Measurements from ENCODE around the gene KCNA4. TPM values are rescaled to one million over a fixed set of nuclear protein-coding genes. Genes with fewer than 3 reads are reported as not detected.

The KCNA4 gene
- total RNA-seq, 2 donors from 2014 or later: 0.17 TPM; not detected in 1

DNA sequence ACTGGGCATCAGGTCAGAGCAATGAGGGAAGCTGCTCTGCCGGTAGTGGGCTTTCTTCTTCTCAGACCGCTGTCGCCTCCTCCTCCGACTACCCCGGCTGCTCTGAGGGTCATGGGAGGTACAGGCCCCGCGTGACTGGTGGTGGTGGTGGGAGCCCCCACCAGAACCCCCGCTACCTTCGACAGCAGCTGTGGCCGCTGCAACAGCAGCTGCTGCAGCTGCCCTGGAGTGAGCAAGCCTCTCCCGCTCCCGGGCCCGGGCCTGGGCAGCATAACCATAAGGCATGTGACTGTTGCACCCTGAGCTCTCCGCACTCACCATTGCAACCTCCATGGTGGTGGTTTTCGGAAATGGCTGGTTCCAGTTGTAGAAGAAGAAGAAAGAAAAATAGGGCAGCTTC is 4.5 kb downstream of the KCNA4 start:
- TF ChIP-seq, protein P1, sequence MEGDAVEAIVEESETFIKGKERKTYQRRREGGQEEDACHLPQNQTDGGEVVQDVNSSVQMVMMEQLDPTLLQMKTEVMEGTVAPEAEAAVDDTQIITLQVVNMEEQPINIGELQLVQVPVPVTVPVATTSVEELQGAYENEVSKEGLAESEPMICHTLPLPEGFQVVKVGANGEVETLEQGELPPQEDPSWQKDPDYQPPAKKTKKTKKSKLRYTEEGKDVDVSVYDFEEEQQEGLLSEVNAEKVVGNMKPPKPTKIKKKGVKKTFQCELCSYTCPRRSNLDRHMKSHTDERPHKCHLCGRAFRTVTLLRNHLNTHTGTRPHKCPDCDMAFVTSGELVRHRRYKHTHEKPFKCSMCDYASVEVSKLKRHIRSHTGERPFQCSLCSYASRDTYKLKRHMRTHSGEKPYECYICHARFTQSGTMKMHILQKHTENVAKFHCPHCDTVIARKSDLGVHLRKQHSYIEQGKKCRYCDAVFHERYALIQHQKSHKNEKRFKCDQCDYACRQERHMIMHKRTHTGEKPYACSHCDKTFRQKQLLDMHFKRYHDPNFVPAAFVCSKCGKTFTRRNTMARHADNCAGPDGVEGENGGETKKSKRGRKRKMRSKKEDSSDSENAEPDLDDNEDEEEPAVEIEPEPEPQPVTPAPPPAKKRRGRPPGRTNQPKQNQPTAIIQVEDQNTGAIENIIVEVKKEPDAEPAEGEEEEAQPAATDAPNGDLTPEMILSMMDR (IDR thresholded peaks at IDR 0.05): no peak
- no peak overlapping the region for H3K4me3 ChIP-seq
- H3K36me3 ChIP-seq: no peaks in the 10 kb centered on the region
- no peaks in the 10 kb centered on the region for H3K4me1 ChIP-seq
- DNase-seq: no peak
- H3K27me3 ChIP-seq: peaks cover 11% of the 10 kb centered on the region
- no peaks in the 10 kb centered on the region for H3K9me3 ChIP-seq
- intact Hi-C loops (cut with DNase I): no loop called here
- H3K9ac ChIP-seq (ENCODE audit: low read depth in 2 of 2, low read length in 2 of 2): no peak overlapping the region
- H3K27ac ChIP-seq: no peak overlapping the region

DNA sequence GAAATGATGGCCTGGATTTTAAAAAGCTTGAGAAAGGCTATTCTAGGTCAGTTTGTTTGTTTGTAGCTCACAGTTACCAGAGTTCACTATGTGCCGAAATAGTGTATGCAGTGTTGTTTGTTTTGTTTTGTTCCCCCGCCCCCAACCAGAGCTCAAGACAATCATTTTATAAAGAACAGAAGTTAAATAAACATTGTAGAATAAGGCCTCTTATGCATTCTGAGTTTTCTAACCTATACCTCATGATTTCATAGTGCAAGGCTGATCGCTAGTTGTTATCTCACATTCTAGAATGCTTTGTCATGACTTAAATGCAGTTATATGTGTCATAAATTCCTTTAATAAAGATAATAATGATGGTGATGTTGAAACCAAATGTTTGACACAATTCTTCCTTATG is 7.8 kb downstream of the KCNA4 start:
- H3K27me3 ChIP-seq: no peaks in the 10 kb centered on the region
- TF ChIP-seq, protein P1 (IDR thresholded peaks at IDR 0.05): no peak
- H3K9me3 ChIP-seq: no peaks in the 10 kb centered on the region
- H3K4me3 ChIP-seq: no peak overlapping the region
- H3K9ac ChIP-seq (ENCODE audit: low read depth in 2 of 2, low read length in 2 of 2): no peak overlapping the region
- intact Hi-C loops (cut with DNase I): no loop called here
- no peaks in the 10 kb centered on the region for H3K4me1 ChIP-seq
- no peaks in the 10 kb centered on the region for H3K36me3 ChIP-seq
- no peak for DNase-seq
- H3K27ac ChIP-seq: no peak overlapping the region

DNA sequence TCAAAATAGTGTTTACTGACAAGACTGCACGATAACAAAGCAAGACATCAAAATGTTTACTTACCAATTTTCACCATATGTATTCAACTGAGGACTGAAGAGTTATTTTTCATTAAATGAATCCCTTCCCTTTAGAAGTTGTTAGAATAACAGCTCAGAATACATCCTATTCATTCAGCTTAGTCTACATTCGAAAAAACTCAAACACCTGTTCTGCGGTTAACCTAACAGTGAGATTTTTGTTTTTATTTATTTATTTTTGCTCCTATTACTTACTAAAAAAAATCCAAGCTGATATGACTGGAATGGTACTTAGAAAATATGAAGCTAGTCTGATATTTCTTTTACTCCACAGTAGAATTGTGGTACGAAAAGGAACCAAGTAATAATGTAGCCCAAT is 10.0 kb downstream of the KCNA4 start:
- TF ChIP-seq, protein P1 (IDR thresholded peaks at IDR 0.05): no peak
- H3K9ac ChIP-seq (ENCODE audit: low read depth in 2 of 2, low read length in 2 of 2): no peak overlapping the region
- intact Hi-C loops (cut with DNase I): no loop called here

DNA sequence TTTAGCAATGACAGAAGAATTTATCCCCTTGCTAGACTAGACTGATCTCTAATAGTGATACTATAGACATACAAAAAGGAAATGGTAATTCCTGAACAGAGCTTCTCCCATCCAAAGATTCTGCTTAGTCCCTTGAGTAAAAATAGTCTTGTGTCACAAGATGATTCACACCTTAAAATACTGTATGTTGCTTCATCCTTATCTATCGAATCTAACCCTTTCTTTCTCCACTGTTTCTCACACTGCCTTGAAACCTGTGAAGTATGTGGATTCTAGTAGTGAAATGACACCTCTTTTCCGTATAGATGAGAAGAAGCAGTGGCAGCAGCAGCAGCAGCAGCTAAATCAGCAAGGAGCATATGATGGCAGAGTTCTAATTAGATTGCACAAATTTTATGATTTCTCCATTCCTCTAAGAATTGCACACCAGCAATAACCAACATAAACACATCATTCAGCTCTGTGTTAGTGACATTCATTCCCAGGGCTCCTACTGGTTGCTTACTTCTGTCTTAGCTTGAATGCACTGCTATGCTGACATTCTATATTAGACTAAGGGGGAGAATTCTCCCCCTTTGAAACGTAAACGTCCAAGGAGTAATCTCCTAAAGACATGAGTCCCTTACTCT is 14.6 kb downstream of the KCNA4 start:
- TF ChIP-seq, protein P1 (IDR thresholded peaks at IDR 0.05): no peak
- H3K9me3 ChIP-seq: no peaks in the 10 kb centered on the region
- H3K27me3 ChIP-seq: no peaks in the 10 kb centered on the region
- intact Hi-C loops (cut with DNase I): no loop called here
- no peaks in the 10 kb centered on the region for H3K4me1 ChIP-seq
- H3K27ac ChIP-seq: no peak overlapping the region
- no peak for DNase-seq
- H3K36me3 ChIP-seq: no peaks in the 10 kb centered on the region
- no peak overlapping the region for H3K9ac ChIP-seq (ENCODE audit: low read depth in 2 of 2, low read length in 2 of 2)
- H3K4me3 ChIP-seq: no peak overlapping the region

More for the DNA sequence above, 10.0 kb downstream of the KCNA4 start:
- Histone ChIP-seq H3K36me3 (no peaks in the 10 kb centered on the region), H3K4me3 (no peak overlapping the region), H3K27ac (no peak overlapping the region), H3K27me3 (no peaks in the 10 kb centered on the region), H3K4me1 (no peaks in the 10 kb centered on the region), H3K9me3 (no peaks in the 10 kb centered on the region)
- DNase-seq: no peak

DNA sequence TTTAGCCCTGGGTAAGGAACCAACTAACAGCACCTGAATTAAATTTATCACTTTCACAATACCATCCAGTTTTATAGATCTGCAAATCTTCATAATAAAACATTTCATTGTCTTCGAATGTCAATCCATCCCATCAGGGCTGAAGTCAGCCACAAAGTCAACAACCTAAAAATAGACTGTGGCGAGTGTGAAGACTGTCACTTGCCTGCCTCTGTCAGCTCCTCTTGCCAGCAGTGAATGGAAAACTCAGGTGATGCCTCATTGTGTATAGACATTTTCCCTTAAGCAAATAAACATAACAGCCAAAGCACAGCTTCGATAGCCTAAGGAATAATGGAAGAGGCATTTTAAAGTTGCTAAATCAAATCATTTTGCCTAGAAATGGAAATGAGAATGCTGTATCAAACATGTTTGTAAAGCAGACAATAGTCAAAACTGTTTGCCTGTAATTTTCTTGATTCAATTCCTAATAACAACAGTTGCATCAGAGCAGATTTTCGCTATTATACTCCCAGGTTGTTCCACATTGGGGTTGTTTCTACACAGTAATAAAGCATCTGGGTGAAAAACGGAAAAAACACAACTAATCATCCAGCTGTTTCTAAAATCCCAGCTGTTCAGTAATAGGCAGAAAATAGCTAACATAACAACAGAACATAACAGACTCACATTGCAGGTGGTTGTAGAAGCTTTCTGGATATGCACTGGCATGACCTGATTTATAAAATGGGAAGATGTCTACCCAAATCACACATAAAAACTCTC is 15.7 kb downstream of the KCNA4 start:
- no peaks in the 10 kb centered on the region for H3K36me3 ChIP-seq
- H3K4me1 ChIP-seq: no peaks in the 10 kb centered on the region
- no peak overlapping the region for H3K4me3 ChIP-seq
- no peaks in the 10 kb centered on the region for H3K9me3 ChIP-seq
- no peaks in the 10 kb centered on the region for H3K27me3 ChIP-seq
- intact Hi-C loops (cut with DNase I): no loop called here
- TF ChIP-seq, protein P1 (IDR thresholded peaks at IDR 0.05): no peak
- DNase-seq: no peak
- no peak overlapping the region for H3K27ac ChIP-seq
- H3K9ac ChIP-seq (ENCODE audit: low read depth in 2 of 2, low read length in 2 of 2): no peak overlapping the region
